ENCODE data around the gene ETDC.

- TF ChIP-seq CTCF (conservative IDR thresholded peaks at IDR 0.05 in 1 of 2, IDR thresholded peaks at IDR 0.05 in 1 of 2; ENCODE audit: low read depth in 1 of 2, low read length in 2 of 2) (no peak), EZH2 (IDR thresholded peaks at IDR 0.05; ENCODE audit: low read length, missing control alignments) (no peak)
Observed at GRCh38 chrX:135330706-135331105, 21.4 kb downstream of the ETDC start.

Data from fibroblast of lung (primary cell).